Endothelial cell of umbilical vein (primary cell): ENCODE results near the gene SLC9A9. TPM values are rescaled to one million over a fixed set of nuclear protein-coding genes. Genes with fewer than 3 reads are reported as not detected.

Source experiments
- BruUV-seq: library from RNA; stranded (reverse); fragments of 400-500 nt; replicated peaks from 2 replicates; lab custom pipeline; 2021; lab: Mats Ljungman, UMichigan
- CTCF ChIA-PET: fragments of 300-600, 350-600 bp; sonication (Branson Sonifier 250); formaldehyde crosslinking; loops from one replicate; lab custom pipeline; 2021; ENCODE audit warnings: antibody characterized with exemption, inconsistent platforms; lab: Charles Lee
- POLR2A ChIA-PET: fragments of 300-600, 350-600 bp; sonication (Branson Sonifier 250); formaldehyde crosslinking; loops from one replicate; lab custom pipeline; 2021; ENCODE audit warnings: antibody characterized with exemption, inconsistent platforms; lab: Charles Lee
- DNase-seq: peaks from one replicate; pipeline ENCODE4 v3.0.0-alpha.2; 2011; ENCODE audit warnings: low read depth, low spot score
- FAIRE-seq: peaks from 2 replicates; lab custom pipeline; 2011; peaks lifted over from hg19 to GRCh38; lab: Jason Lieb, UNC
- H2AFZ ChIP-seq: 2 replicates; pipeline ENCODE4 v1.6.0; 2012; ENCODE audit warnings: low read depth, low read length, control low read depth, inconsistent platforms
- H3K27ac ChIP-seq: 2 replicates; pipeline ENCODE4 v1.5.1; 2011; ENCODE audit warnings: low read depth, mild to moderate bottlenecking, control low read depth, low read length, moderate library complexity; ENCODE audit not compliant: insufficient read depth
- H3K27me3 ChIP-seq, 2 experiments: 2 replicates each; pipeline versions ENCODE4 v1.6.0 to v1.6.1; 2011; ENCODE audit warnings: low read length in 2 of 2, mixed read lengths in 1 of 2; ENCODE audit not compliant: control insufficient read depth in 2 of 2, insufficient read depth in 2 of 2
- H3K36me3 ChIP-seq, 2 experiments: 2 replicates in 1 of 2; 3 replicates in 1 of 2; pipeline ENCODE4 v1.5.1; 2011; ENCODE audit warnings: low read length in 2 of 2, mild to moderate bottlenecking in 1 of 2, moderate library complexity in 1 of 2; ENCODE audit not compliant: control insufficient read depth in 2 of 2, insufficient read depth in 2 of 2; ENCODE audit errors: extremely low read depth in 1 of 2
- H3K4me1 ChIP-seq: 3 replicates; pipeline ENCODE4 v1.5.1; 2011; ENCODE audit warnings: mild to moderate bottlenecking, low read length; ENCODE audit not compliant: control insufficient read depth, insufficient read depth; ENCODE audit errors: extremely low read depth
- H3K4me2 ChIP-seq: 2 replicates; pipeline ENCODE4 v1.6.1; 2011; ENCODE audit warnings: low read length, control low read depth, mixed read lengths; ENCODE audit not compliant: insufficient read depth
- H3K4me3 ChIP-seq, 3 experiments: fragments of 200-600 bp in 1 of 3; sonication (generic), shearing (Covaris generic) in 1 of 3; replicated peaks in 1 of 3; 2 replicates each; pipeline ENCODE4 v1.5.1; 2011 to 2016; ENCODE audit warnings: control low read depth in 3 of 3, low read length in 3 of 3, mild to moderate bottlenecking in 2 of 3, inconsistent platforms in 1 of 3, low read depth in 1 of 3, moderate library complexity in 1 of 3; ENCODE audit not compliant: insufficient read depth in 1 of 3
- H3K79me2 ChIP-seq: 2 replicates; pipeline ENCODE4 v1.6.0; 2012; ENCODE audit warnings: low read length, inconsistent platforms; ENCODE audit not compliant: control insufficient read depth, insufficient read depth
- H3K9ac ChIP-seq: replicated peaks from 2 replicates; pipeline ENCODE3; 2011; ENCODE audit warnings: low read length, control low read depth; ENCODE audit not compliant: insufficient read depth; ENCODE audit errors: extremely low read depth
- H3K9me1 ChIP-seq: replicated peaks from 3 replicates; pipeline ENCODE4 v1.6.0; 2011; ENCODE audit warnings: mild to moderate bottlenecking, low read length; ENCODE audit not compliant: control insufficient read depth, insufficient read depth; ENCODE audit errors: extremely low read depth
- H3K9me3 ChIP-seq: replicated peaks from 2 replicates; pipeline ENCODE4 v1.5.1; 2012; ENCODE audit warnings: low read length, inconsistent platforms; ENCODE audit not compliant: control insufficient read depth, insufficient read depth
- H4K20me1 ChIP-seq: replicated peaks from 2 replicates; pipeline ENCODE3; 2011; ENCODE audit warnings: mild to moderate bottlenecking, low read length; ENCODE audit not compliant: control insufficient read depth, insufficient read depth; ENCODE audit errors: extremely low read depth
- CTCF ChIP-seq, 2 donors: IDR thresholded peaks; 1 replicate in 1 of 2; 2 replicates in 1 of 2; pipeline ENCODE4 v1.5.1; 2011; ENCODE audit warnings: low read length in 2 of 2, mild to moderate bottlenecking in 2 of 2, moderate library complexity in 2 of 2, control low read depth in 1 of 2, inconsistent platforms in 1 of 2, low read depth in 1 of 2; ENCODE audit not compliant: insufficient read depth in 1 of 2; ENCODE audit errors: extremely low read depth in 1 of 2
- EZH2 ChIP-seq: IDR thresholded peaks from 2 replicates; pipeline ENCODE4 v1.6.1; 2012; ENCODE audit warnings: borderline replicate concordance, low read depth, mild to moderate bottlenecking, moderate library complexity, low read length, inconsistent platforms; ENCODE audit not compliant: severe bottlenecking
- FOS ChIP-seq: IDR thresholded peaks from 2 replicates; pipeline ENCODE4 v1.6.1; 2011; ENCODE audit warnings: mild to moderate bottlenecking, low read length, moderate library complexity, borderline replicate concordance; ENCODE audit not compliant: insufficient read depth
- GATA2 ChIP-seq: IDR thresholded peaks from 2 replicates; pipeline ENCODE4 v1.7.0; 2011; ENCODE audit warnings: low read depth, mild to moderate bottlenecking, moderate library complexity, mixed read lengths, low read length; ENCODE audit not compliant: insufficient read length, insufficient read depth
- JUN ChIP-seq: IDR thresholded peaks from 2 replicates; pipeline ENCODE4 v1.6.1; 2011; ENCODE audit warnings: borderline replicate concordance, low read depth; ENCODE audit not compliant: insufficient read length, insufficient read depth
- MAX ChIP-seq: IDR thresholded peaks from 2 replicates; pipeline ENCODE4 v1.6.1; 2011; ENCODE audit not compliant: insufficient read depth, insufficient read length
- MYC ChIP-seq: IDR thresholded peaks from one replicate; pipeline ENCODE4 v1.6.1; 2011; ENCODE audit warnings: mild to moderate bottlenecking, low read depth, low read length
- POLR2A ChIP-seq: IDR thresholded peaks from 2 replicates; pipeline ENCODE4 v1.6.1; 2012; ENCODE audit warnings: low read depth, mild to moderate bottlenecking, control low read depth, low read length
- POLR2AphosphoS5 ChIP-seq: IDR thresholded peaks from 2 replicates; pipeline ENCODE4 v1.6.1; 2012; ENCODE audit warnings: low read depth, mild to moderate bottlenecking, control low read depth, low read length, moderate library complexity; ENCODE audit not compliant: insufficient read depth
- dilution Hi-C: fragments of 300-500 bp; cut with MboI; formaldehyde crosslinking; loops from one replicate; pipeline ENCODE4 v1.15.0; 2019; ENCODE audit warnings: low sequenced_read_pairs; ENCODE audit not compliant: extremely low pct_ligation_motif_present
- intact Hi-C: fragments of 100-400 bp; cut with micrococcal nuclease; formaldehyde crosslinking; loops from one replicate; pipeline ENCODE4 v1.10.0; 2022
- polyA plus RNA-seq, 4 experiments: library from polyadenylated mRNA; depleted of rRNA in 3 of 4; stranded (reverse) in 3 of 4; unstranded in 1 of 4; fragments of >200 nt; gene quantifications; 2 replicates each; pipeline versions ENCODE4 v1.2.1 to v1.2.3, GENCODE V29; 2011 to 2012; ENCODE audit warnings: missing spikeins in 1 of 4
- total RNA-seq: library from RNA; stranded (reverse); gene quantifications from 2 replicates; pipeline ENCODE4 v1.2.3, GENCODE V29; 2021

SLC9A9 gene
- total and polyA plus RNA-seq, 2 donors (not counting 3 experiments of a cell fraction or from before 2014, with no cell fraction given) = 1.5 to 1.8 TPM

GRCh38 chr3:143764840-143765239 lies 83.4 kb downstream of the SLC9A9 start:
- Histone ChIP-seq H3K79me2 (no peaks in the 10 kb centered on the region), H3K9me1 (no peaks in the 10 kb centered on the region), H3K4me3 (no peak overlapping the region), H3K4me1 (no peaks in the 10 kb centered on the region), H3K9ac (no peak overlapping the region), H3K9me3 (no peaks in the 10 kb centered on the region), H4K20me1 (no peaks in the 10 kb centered on the region), H3K36me3 (no peaks in the 10 kb centered on the region), H2AFZ (no peak overlapping the region), H3K27me3 (no peaks in the 10 kb centered on the region), H3K4me2 (no peak overlapping the region), H3K27ac (no peak overlapping the region)
- FAIRE-seq (no peak), DNase-seq (no peak)
- BruUV-seq = no TSS peak
- intact Hi-C loops = loop anchor here (5.0 to 10.0 kb wide), 2 partner anchors 118 to 320 kb away; no protein-coding TSS in a partner anchor
- POLR2A ChIA-PET = no interaction called here
- dilution Hi-C loops = no loop called here
- CTCF ChIA-PET = no interaction called here
- no peak for TF ChIP-seq POLR2AphosphoS5
- TF ChIP-seq POLR2A = no peak
- no peak for TF ChIP-seq EZH2
- TF ChIP-seq JUN = no peak
- TF ChIP-seq MYC = no peak
- no peak for TF ChIP-seq CTCF (IDR thresholded peaks at IDR 0.05; ENCODE audit: extremely low read depth in 1 of 2, insufficient read depth in 1 of 2, low read depth in 1 of 2, low read length in 2 of 2)
- TF ChIP-seq GATA2 = no peak
- no peak for TF ChIP-seq MAX
- TF ChIP-seq FOS = no peak
